Vagina (tissue), 2 donors: ENCODE results near the gene MPPED2.

Source experiments
- CTCF ChIP-seq, 3 experiments: fragments of 450-650 bp in 2 of 3; fragments of 200-600 bp in 1 of 3; sonication (generic) in 1 of 3; IDR thresholded peaks; one replicate each; pipeline ENCODE4 v1.5.1; 2017 to 2019; ENCODE audit warnings: antibody characterized with exemption in 3 of 3, mild to moderate bottlenecking in 2 of 3, moderate library complexity in 2 of 3
- POLR2A ChIP-seq, 2 donors: fragments of 450-650 bp; IDR thresholded peaks; one replicate each; pipeline ENCODE4 v1.6.1; 2017; ENCODE audit warnings: antibody characterized with exemption in 2 of 2, mild to moderate bottlenecking in 2 of 2, moderate library complexity in 2 of 2
- POLR2AphosphoS5 ChIP-seq, 2 donors: sonication (generic); formaldehyde crosslinking; IDR thresholded peaks; one replicate each; pipeline ENCODE4 v1.9.0; 2017; ENCODE audit warnings: antibody characterized with exemption in 2 of 2, mild to moderate bottlenecking in 2 of 2, low read depth in 1 of 2; ENCODE audit not compliant: insufficient read depth in 1 of 2

- TF ChIP-seq CTCF (IDR thresholded peaks at IDR 0.05) (no peak), POLR2AphosphoS5 (IDR thresholded peaks at IDR 0.05; ENCODE audit: insufficient read depth in 1 of 2, low read depth in 1 of 2) (no peak), POLR2A (IDR thresholded peaks at IDR 0.05) (no peak)
Observed at GRCh38 chr11:30578406-30578805, 7.7 kb downstream of the MPPED2 start.
